A549 (cell line): Measurements from ENCODE around the gene TXNRD2. TPM values are rescaled to one million over a fixed set of nuclear protein-coding genes. Genes with fewer than 3 reads are reported as not detected.

Experiments used
- ATAC-seq, 2 experiments: fragments of 200-7000 bp in 1 of 2; fragments of >200 bp in 1 of 2; cut with Nextera tagmentation in 1 of 2; cut with Tn5 transposase in 1 of 2; 3 replicates each; pipeline versions ENCODE4 v1.8.0 to v1.9.1; 2018 to 2020; ENCODE audit warnings: mild to moderate bottlenecking in 1 of 2, moderate library complexity in 1 of 2
- CTCF ChIA-PET: fragments of 300-600 bp; sonication (Branson Sonifier 250); formaldehyde crosslinking; extraction: SDS; loops from one replicate; lab custom pipeline; 2021; ENCODE audit warnings: antibody characterized with exemption, inconsistent platforms; lab: Yijun Ruan, JAX
- POLR2A ChIA-PET: fragments of 350-600 bp; formaldehyde crosslinking; extraction: SDS; loops from one replicate; lab custom pipeline; 2021; ENCODE audit warnings: antibody characterized with exemption, inconsistent platforms; lab: Yijun Ruan, JAX
- DNase-seq, 2 experiments: peaks; one replicate each; pipeline versions ENCODE4 v3.0.0 to v3.0.0-alpha.2; 2011 to 2016; ENCODE audit warnings: low read depth in 1 of 2, low spot score in 1 of 2
- FAIRE-seq: peaks from 2 replicates; lab custom pipeline; 2011; peaks lifted over from hg19 to GRCh38; lab: Jason Lieb, UNC
- H3K27ac ChIP-seq, 2 experiments: fragments of >200 bp; sonication (Bioruptor Twin); formaldehyde crosslinking; 3 replicates each; pipeline ENCODE4 v1.5.1; 2016 to 2017
- H3K4me1 ChIP-seq: fragments of >200 bp; sonication (Bioruptor Twin); formaldehyde crosslinking; 3 replicates; pipeline ENCODE4 v1.6.1; 2016
- H3K4me2 ChIP-seq: fragments of >200 bp; sonication (Bioruptor Twin); formaldehyde crosslinking; 3 replicates; pipeline ENCODE4 v1.6.1; 2016
- H3K4me3 ChIP-seq: fragments of >200 bp; sonication (Bioruptor Twin); formaldehyde crosslinking; 3 replicates; pipeline ENCODE4 v1.5.1; 2016
- H3K9me3 ChIP-seq: fragments of >200 bp; sonication (Bioruptor Twin); formaldehyde crosslinking; 3 replicates; pipeline ENCODE4 v1.6.1; 2016
- EHMT2 ChIP-seq: fragments of 200-600 bp; sonication (generic); IDR thresholded peaks from 2 replicates; pipeline ENCODE4 v1.6.1; 2016; ENCODE audit warnings: antibody characterized with exemption, low read depth, mild to moderate bottlenecking, moderate library complexity
- FOSB ChIP-seq: fragments of 250-450 bp; sonication (Bioruptor Pico); IDR thresholded peaks from 2 replicates; pipeline ENCODE4 v1.5.0; 2020; ENCODE audit warnings: mild to moderate bottlenecking, moderate library complexity
- HDAC2 ChIP-seq: fragments of 200-600 bp; sonication (generic); IDR thresholded peaks from 2 replicates; pipeline ENCODE4 v1.6.1; 2016
- HOXB5 ChIP-seq: fragments of 250-450 bp; sonication (Bioruptor Pico); IDR thresholded peaks from 2 replicates; pipeline ENCODE4 v1.5.0; 2020; ENCODE audit warnings: mild to moderate bottlenecking, moderate library complexity
- JUNB ChIP-seq: fragments of >200 bp; sonication (Bioruptor Twin); formaldehyde crosslinking; IDR thresholded peaks from 2 replicates; pipeline ENCODE4 v1.6.1; 2016
- PBX3 ChIP-seq: IDR thresholded peaks from 2 replicates; pipeline ENCODE4 v1.6.1; 2012
- PHF8 ChIP-seq: fragments of 200-600 bp; sonication (generic); IDR thresholded peaks from 2 replicates; pipeline ENCODE4 v1.6.1; 2016; ENCODE audit warnings: low read depth, mild to moderate bottlenecking, antibody characterized with exemption, moderate library complexity, borderline replicate concordance
- POLR2A ChIP-seq: IDR thresholded peaks from 2 replicates; pipeline ENCODE4 v1.6.1; 2012; ENCODE audit warnings: mild to moderate bottlenecking, low read length
- RARB ChIP-seq: fragments of 250-450 bp; sonication (Bioruptor Pico); IDR thresholded peaks from 2 replicates; pipeline ENCODE4 v1.8.0; 2021; ENCODE audit warnings: mild to moderate bottlenecking, moderate library complexity
- RFX5 ChIP-seq: fragments of 450-650 bp; IDR thresholded peaks from 2 replicates; pipeline ENCODE4 v1.7.1; 2014; ENCODE audit warnings: antibody characterized with exemption, mild to moderate bottlenecking, moderate library complexity
- RNF2 ChIP-seq: fragments of 200-600 bp; sonication (generic); IDR thresholded peaks from 2 replicates; pipeline ENCODE4 v1.6.1; 2016; ENCODE audit warnings: low read depth, mild to moderate bottlenecking, antibody characterized with exemption, moderate library complexity, borderline replicate concordance
- ZC3H11A ChIP-seq: fragments of 450-650 bp; IDR thresholded peaks from 2 replicates; pipeline ENCODE4 v1.6.1; 2014; ENCODE audit warnings: antibody characterized with exemption, mild to moderate bottlenecking
- WGBS: methylation state at CpG from one replicate; pipeline ENCODE4 v1.1.6; 2017; ENCODE audit errors: missing lambda C conversion rate; 5-methylcytosine and 5-hydroxymethylcytosine counted together
- polyA plus RNA-seq, 4 experiments: library from polyadenylated mRNA; depleted of rRNA in 3 of 4; stranded (reverse); fragments of >200 nt; fragmentation: RNase III in 1 of 4; extraction: RNeasy Plus Mini Kit Qiagen cat#74134 plus additional on column Dnase treatment in 1 of 4; gene quantifications; 2 replicates in 3 of 4; 3 replicates in 1 of 4; pipeline ENCODE4 v1.2.3, GENCODE V29; 2011 to 2017
- TF ChIP-seq, protein P1 (sequence below): fragments of 150-350 bp; IDR thresholded peaks from 2 replicates; pipeline ENCODE4 v1.6.1; 2014; ENCODE audit warnings: low read depth, mild to moderate bottlenecking, low read length
- TF ChIP-seq, protein P2 (sequence below): IDR thresholded peaks from 2 replicates; pipeline ENCODE4 v1.6.1; 2012
- TF ChIP-seq, protein P3 (sequence below): fragments of 450-650 bp; IDR thresholded peaks from 2 replicates; pipeline ENCODE4 v1.6.1; 2014; ENCODE audit warnings: antibody characterized with exemption
- TF ChIP-seq, protein P4 (sequence below): fragments of >200 bp; sonication (Bioruptor Twin); formaldehyde crosslinking; IDR thresholded peaks from 3 replicates; pipeline ENCODE4 v1.5.1; 2016

TXNRD2 gene
- polyA plus RNA-seq, 2 of the 4 experiments (the other 2 are of a cell fraction): 16.3 to 25.6 TPM

- TF ChIP-seq, protein P1, sequence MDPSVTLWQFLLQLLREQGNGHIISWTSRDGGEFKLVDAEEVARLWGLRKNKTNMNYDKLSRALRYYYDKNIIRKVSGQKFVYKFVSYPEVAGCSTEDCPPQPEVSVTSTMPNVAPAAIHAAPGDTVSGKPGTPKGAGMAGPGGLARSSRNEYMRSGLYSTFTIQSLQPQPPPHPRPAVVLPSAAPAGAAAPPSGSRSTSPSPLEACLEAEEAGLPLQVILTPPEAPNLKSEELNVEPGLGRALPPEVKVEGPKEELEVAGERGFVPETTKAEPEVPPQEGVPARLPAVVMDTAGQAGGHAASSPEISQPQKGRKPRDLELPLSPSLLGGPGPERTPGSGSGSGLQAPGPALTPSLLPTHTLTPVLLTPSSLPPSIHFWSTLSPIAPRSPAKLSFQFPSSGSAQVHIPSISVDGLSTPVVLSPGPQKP: no peak
- TF ChIP-seq PBX3: no peak
Measured at GRCh38 chr22:19982991-19983578, 41.5 kb upstream of the TXNRD2 start (continued).

DNA sequence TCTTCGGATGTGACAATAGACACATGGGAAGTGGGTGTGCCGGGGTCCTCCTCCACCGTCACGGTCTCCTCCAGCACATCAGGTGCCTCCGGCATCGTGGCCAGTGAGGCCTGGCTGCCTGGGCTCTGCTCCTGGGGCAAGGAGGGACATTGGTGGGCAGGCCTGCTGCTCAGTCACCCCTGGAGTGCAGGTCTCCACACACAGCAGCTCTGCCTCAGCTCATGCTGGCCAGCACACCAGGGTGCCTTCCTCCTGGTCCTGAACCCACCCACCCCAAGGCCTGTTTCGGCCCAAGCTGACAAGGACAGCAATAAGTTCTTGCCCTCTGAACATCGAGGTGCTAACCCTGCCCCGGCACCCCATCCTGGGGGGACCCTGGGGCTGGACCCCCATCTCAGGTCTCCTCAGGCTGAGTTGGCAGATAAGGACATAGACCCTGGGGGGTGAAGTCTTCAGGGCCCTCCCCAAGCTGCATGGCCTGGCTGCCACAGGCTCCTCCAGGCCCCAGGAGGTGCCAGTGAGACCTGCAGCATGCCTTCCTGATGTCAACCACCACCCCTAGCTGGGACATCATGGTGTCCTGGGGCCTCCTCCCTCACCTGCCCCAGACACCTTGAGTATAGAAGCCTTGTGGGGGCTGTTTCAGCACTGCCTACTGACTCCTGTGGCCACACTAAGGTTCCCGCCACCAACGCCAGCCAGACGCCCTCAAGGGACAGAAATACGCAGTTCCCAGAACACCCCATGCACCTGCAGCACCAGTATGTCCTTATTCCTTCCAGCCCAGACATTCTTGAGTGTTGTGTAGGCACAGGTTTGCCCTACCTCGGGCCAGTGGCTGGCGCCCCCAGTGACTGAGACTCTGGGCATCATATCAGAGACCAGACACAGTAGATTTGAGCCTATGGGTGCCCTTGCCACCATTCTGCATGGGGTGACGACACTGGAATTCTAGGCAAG is 40.6 kb upstream of the TXNRD2 start:
- ChIA-PET CTCF (interaction anchor here (1.1 kb wide), 1 partner anchor 30 kb away, joined by 4 read pairs; no protein-coding TSS in a partner anchor), POLR2A (no interaction called here)
- H3K4me3 ChIP-seq: no peak overlapping the region
- 85% methylated on average over 9 of the region's 16 CpGs for WGBS
- DNase-seq (no peak), FAIRE-seq (no peak), ATAC-seq (no peak)
- no peaks in the 10 kb centered on the region for H3K9me3 ChIP-seq
- H3K27ac ChIP-seq: no peak overlapping the region
- no peak for TF ChIP-seq POLR2A
- TF ChIP-seq, all 56 proteins: peak for 0
- H3K4me2 ChIP-seq: no peak overlapping the region
- H3K4me1 ChIP-seq: peaks cover 20% of the 10 kb centered on the region

DNA sequence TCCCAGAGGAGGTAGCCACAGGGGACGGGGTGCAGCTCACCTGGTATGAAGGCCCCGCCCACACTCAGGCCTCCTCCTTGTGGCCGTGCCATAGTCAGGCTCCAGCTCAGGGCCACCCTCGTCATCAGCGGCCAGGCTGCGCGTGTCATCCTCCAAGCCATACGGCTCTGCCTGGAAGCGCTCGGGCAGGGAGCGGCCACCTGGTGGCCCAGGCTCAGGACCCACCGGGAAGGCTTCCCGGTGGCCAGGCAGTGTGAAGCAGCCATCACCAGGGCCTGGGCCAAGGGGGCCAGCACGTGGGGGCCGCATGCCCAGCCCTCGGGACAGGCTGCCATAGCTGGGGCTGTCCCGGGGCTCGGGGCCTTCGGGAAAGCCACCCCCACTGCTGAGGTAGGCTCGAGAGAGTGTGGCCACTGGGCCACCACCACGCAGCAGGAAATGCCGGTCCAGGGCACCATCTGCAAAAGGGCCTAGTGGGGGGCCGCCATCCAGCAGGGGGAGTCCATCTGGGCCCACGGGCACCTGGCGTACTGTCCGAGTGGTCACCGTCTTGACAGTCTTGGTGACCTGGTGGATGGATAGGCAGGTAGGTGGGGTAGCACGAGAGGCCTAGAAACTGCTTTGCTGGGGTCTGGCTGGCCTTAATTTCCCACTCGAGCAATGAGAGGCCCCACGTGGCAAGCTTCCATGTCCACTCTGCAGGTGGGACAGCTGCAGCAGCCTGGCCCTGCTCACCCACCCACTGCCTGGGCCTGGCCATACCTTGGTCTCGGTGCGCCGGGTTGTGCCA is 39.7 kb upstream of the TXNRD2 start:
- ATAC-seq: no peak
- no peak overlapping the region for H3K4me3 ChIP-seq
- H3K9me3 ChIP-seq: no peaks in the 10 kb centered on the region
- peaks cover 17% of the 10 kb centered on the region for H3K4me1 ChIP-seq
- TF ChIP-seq POLR2A: no peak
- TF ChIP-seq HOXB5: no peak
- TF ChIP-seq ZC3H11A: no peak
- TF ChIP-seq RFX5: no peak
- TF ChIP-seq, protein P2, sequence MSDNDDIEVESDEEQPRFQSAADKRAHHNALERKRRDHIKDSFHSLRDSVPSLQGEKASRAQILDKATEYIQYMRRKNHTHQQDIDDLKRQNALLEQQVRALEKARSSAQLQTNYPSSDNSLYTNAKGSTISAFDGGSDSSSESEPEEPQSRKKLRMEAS: no peak
- POLR2A ChIA-PET: no interaction called here
- DNase-seq: no peak
- WGBS: 87% methylated on average over 13 of the region's 33 CpGs
- no peak overlapping the region for H3K4me2 ChIP-seq
- CTCF ChIA-PET: interaction anchor here (0.5 to 1.1 kb wide), 3 partner anchors 10 to 494 kb away, joined by 3 to 4 read pairs (median 3); no protein-coding TSS in a partner anchor
- H3K27ac ChIP-seq: no peak overlapping the region
- FAIRE-seq: no peak

DNA sequence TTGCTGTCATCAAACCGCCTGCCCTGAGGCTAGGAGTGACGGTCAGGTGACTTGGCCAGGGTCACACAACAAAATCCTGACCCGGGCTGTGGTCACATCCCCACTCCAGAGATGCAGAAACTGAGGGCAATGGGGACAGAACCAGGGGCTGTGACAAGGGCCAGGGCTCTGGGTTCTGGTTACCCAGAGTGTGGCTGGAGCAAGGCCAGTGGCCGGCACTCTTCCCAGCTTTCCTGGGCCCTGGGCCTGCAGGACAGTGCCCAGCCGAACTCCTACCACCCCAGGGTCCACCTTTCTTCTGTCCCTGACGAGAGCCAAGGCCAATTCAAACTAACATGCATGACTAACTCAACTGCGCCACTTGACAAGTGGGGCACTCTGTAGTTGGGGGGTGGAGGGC is 39.1 kb upstream of the TXNRD2 start:
- no peak for ATAC-seq
- no peak for FAIRE-seq
- no peak overlapping the region for H3K4me3 ChIP-seq
- H3K4me2 ChIP-seq: no peak overlapping the region
- H3K4me1 ChIP-seq: peaks cover 14% of the 10 kb centered on the region
- H3K9me3 ChIP-seq: no peaks in the 10 kb centered on the region
- ChIA-PET POLR2A (no interaction called here), CTCF (interaction anchor here (0.5 to 1.1 kb wide), 2 partner anchors 9 to 494 kb away, joined by 3 read pairs; no protein-coding TSS in a partner anchor)
- DNase-seq: no peak
- 78% methylated on average over 4 of the region's 7 CpGs for WGBS
- TF ChIP-seq JUNB (no peak), HDAC2 (no peak), RNF2 (no peak), FOSB (CRISPR knock-in tag) (no peak), HOXB5 (no peak), EHMT2 (no peak), RARB (CRISPR knock-in tag) (no peak), PHF8 (no peak)
- TF ChIP-seq, protein P3, sequence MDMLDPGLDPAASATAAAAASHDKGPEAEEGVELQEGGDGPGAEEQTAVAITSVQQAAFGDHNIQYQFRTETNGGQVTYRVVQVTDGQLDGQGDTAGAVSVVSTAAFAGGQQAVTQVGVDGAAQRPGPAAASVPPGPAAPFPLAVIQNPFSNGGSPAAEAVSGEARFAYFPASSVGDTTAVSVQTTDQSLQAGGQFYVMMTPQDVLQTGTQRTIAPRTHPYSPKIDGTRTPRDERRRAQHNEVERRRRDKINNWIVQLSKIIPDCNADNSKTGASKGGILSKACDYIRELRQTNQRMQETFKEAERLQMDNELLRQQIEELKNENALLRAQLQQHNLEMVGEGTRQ: no peak
- TF ChIP-seq, protein P1: no peak
- TF ChIP-seq, protein P4, sequence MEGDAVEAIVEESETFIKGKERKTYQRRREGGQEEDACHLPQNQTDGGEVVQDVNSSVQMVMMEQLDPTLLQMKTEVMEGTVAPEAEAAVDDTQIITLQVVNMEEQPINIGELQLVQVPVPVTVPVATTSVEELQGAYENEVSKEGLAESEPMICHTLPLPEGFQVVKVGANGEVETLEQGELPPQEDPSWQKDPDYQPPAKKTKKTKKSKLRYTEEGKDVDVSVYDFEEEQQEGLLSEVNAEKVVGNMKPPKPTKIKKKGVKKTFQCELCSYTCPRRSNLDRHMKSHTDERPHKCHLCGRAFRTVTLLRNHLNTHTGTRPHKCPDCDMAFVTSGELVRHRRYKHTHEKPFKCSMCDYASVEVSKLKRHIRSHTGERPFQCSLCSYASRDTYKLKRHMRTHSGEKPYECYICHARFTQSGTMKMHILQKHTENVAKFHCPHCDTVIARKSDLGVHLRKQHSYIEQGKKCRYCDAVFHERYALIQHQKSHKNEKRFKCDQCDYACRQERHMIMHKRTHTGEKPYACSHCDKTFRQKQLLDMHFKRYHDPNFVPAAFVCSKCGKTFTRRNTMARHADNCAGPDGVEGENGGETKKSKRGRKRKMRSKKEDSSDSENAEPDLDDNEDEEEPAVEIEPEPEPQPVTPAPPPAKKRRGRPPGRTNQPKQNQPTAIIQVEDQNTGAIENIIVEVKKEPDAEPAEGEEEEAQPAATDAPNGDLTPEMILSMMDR: no peak
- H3K27ac ChIP-seq: no peak overlapping the region
